ENCODE data around the gene CPT1A.

GRCh38 chr11:68803766-68804165 lies 38.0 kb downstream of the CPT1A start:
- TF ChIP-seq GATA3 (IDR thresholded peaks at IDR 0.05; ENCODE audit: low read depth, low read length) (no peak), GATA2 (IDR thresholded peaks at IDR 0.05; ENCODE audit: low read depth, low read length) (no peak)

Data from SH-SY5Y (cell line).